Measurements from ENCODE around the gene CDHR5. TPM values are rescaled to one million over a fixed set of nuclear protein-coding genes. Genes with fewer than 3 reads are reported as not detected.
A peak's percentile ranks its signal among the peaks of the same experiment; 100 is the strongest.

Gene CDHR5
- total RNA-seq, 1 donor from 2014 or later, result 7.1 TPM

DNA sequence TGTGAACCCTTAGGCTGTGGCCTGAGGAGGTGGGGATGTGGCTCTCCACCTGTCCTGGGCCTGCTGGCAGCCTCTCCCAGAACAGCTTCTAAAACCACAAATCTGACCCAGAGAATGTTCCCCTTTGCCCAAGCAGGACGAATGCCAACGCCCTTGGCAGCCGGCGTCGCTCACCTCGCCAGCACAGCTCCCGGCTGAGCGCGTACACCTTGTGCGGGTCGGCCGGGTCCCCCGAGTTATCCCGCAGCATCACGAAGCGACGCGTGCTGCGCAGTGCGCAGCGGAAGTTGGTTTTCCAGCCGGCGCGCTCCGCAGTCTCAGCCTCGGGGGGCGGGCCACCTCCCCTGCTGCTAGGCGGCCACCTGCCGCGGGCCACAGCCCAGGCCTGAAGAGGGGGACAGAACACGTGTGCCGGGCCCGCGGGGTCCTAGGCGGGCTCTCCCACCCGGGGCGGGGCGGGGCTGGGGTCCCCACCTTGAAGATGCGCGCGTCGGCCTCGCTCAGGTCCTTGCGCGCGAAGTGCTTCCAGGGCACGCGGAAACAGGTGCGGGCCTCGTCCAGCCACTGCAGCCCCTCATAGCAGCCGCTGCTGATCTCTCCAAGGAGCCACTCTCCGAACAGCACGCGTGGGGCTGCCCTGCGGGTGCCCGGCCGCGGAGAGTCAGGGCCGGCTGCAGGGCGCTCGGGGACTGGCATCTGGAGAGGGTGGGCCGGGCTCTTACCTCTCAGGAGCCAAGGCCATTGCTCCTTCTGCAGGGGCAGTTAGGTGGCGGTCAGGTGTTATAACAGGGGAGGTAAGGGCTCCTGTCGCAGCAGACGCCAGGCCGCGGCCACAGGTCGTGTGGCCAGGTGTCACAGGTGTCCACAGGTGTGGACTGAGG is 9.9 kb downstream of the CDHR5 start:
- Mint-ChIP-seq H3K36me3 (peaks cover 5% of the 10 kb centered on the region), H3K27me3 (no peaks in the 10 kb centered on the region), H3K4me1 (ENCODE audit: unreplicated experiment) (peaks cover 4% of the 10 kb centered on the region), H3K9me3 (no peaks in the 10 kb centered on the region), H3K4me3 (peak overlapping the region; percentile 88), H3K27ac (peak overlapping the region; percentile 86)
- no peak for TF ChIP-seq CTCF (conservative IDR thresholded peaks at IDR 0.05)
- DNase-seq (ENCODE audit: extremely low spot score, unreplicated experiment), result peak; percentile 72

DNA sequence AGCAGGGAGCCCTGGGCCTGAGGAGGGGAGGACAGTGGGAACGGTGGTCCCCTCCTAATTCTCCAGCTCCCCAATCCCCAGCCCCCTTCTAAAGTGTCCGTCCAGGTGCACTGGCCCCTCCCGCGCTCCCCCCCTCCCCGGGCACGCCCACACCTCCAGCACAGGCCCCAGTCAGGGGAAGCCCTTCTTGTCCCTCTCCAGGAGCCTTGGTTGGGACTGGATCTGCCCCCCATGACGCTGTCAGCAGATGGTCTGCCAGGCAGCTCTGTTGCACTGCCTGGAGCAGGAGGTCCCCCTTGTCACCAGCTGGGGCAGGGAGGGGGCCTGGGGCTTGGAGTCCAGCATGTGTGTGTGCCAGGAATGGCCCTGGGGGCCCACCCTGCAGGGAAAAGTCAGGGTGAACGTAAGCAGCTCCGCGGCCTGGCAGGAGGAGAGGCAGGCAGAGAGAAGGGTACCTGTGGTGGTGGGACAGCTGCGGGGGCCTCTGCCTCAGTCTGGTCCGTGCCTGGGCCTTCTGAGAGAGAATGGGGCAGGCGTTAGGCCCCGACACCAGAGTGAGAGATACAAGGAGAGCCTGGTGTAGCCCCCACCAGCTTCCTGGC is 10.6 kb downstream of the CDHR5 start:
- no peaks in the 10 kb centered on the region for H3K9me3 Mint-ChIP-seq
- TF ChIP-seq CTCF (conservative IDR thresholded peaks at IDR 0.05), result no peak
- peaks cover 5% of the 10 kb centered on the region for H3K36me3 Mint-ChIP-seq
- H3K4me3 Mint-ChIP-seq, result peak overlapping the region; percentile 66
- peak overlapping the region; percentile 50 for H3K27ac Mint-ChIP-seq
- H3K27me3 Mint-ChIP-seq, result no peaks in the 10 kb centered on the region
- no peak for DNase-seq (ENCODE audit: extremely low spot score, unreplicated experiment)
- peaks cover 4% of the 10 kb centered on the region for H3K4me1 Mint-ChIP-seq (ENCODE audit: unreplicated experiment)

GRCh38 chr11:613369-613968 is 11.3 kb downstream of the CDHR5 start:
- no peak for TF ChIP-seq CTCF (conservative IDR thresholded peaks at IDR 0.05)
- peak; percentile 73 for DNase-seq (ENCODE audit: extremely low spot score, unreplicated experiment)
- H3K9me3 Mint-ChIP-seq, result no peaks in the 10 kb centered on the region
- no peaks in the 10 kb centered on the region for H3K27me3 Mint-ChIP-seq
- H3K36me3 Mint-ChIP-seq, result peaks cover 5% of the 10 kb centered on the region
- peaks cover 4% of the 10 kb centered on the region for H3K4me1 Mint-ChIP-seq (ENCODE audit: unreplicated experiment)
- H3K4me3 Mint-ChIP-seq, result no peak overlapping the region
- H3K27ac Mint-ChIP-seq, result no peak overlapping the region

DNA sequence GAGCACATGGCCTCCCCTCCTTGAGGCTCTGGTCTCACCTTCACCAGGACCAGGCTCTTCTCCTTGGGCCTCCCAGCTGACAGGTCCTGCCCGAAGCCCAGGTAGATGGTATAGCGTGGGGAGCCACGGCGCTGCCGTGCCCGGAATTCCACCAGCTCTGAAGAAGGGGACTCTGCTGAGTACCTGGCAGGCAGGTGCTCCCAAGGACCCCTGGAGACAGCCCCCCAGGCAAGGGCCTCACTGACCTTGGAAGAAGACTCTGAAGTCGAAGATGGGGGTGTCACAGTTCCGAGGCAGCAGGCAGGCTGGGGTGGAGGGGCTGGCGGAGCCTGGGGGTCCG is 11.8 kb downstream of the CDHR5 start:
- Mint-ChIP-seq H3K4me1 (ENCODE audit: unreplicated experiment) (peaks cover 4% of the 10 kb centered on the region), H3K27me3 (no peaks in the 10 kb centered on the region), H3K36me3 (peaks cover 5% of the 10 kb centered on the region), H3K27ac (no peak overlapping the region), H3K4me3 (no peak overlapping the region), H3K9me3 (no peaks in the 10 kb centered on the region)
- TF ChIP-seq CTCF (conservative IDR thresholded peaks at IDR 0.05), result no peak
- no peak for DNase-seq (ENCODE audit: extremely low spot score, unreplicated experiment)

- no peak for DNase-seq (ENCODE audit: extremely low spot score, unreplicated experiment)
- peak overlapping the region; percentile 82 for H3K27ac Mint-ChIP-seq
- H3K36me3 Mint-ChIP-seq, result peaks cover 5% of the 10 kb centered on the region
- no peaks in the 10 kb centered on the region for H3K27me3 Mint-ChIP-seq
- peaks cover 4% of the 10 kb centered on the region for H3K4me1 Mint-ChIP-seq (ENCODE audit: unreplicated experiment)
- peak overlapping the region; percentile 78 for H3K4me3 Mint-ChIP-seq
- no peaks in the 10 kb centered on the region for H3K9me3 Mint-ChIP-seq
- peak; percentile 46 for TF ChIP-seq CTCF (conservative IDR thresholded peaks at IDR 0.05)
Observed at GRCh38 chr11:612201-612960, 12.4 kb downstream of the CDHR5 start.

Measured in type B pancreatic cell (in vitro differentiated cells).